Measurements from ENCODE around the gene KCNE3.

KCNE3 gene

GRCh38 chr11:74466916-74467885 lies at the start of gene KCNE3:
KCNE3 (minus strand) TSS chr11:74467549; CDS start chr11:74457563, 9,986 bp downstream.
- no peak for TF ChIP-seq ZNF274 (IDR thresholded peaks at IDR 0.05; ENCODE audit: low read depth, low read length)
- no peak within 1 kb of the TSS for H3K4me3 ChIP-seq (ENCODE audit: low read length)

DNA sequence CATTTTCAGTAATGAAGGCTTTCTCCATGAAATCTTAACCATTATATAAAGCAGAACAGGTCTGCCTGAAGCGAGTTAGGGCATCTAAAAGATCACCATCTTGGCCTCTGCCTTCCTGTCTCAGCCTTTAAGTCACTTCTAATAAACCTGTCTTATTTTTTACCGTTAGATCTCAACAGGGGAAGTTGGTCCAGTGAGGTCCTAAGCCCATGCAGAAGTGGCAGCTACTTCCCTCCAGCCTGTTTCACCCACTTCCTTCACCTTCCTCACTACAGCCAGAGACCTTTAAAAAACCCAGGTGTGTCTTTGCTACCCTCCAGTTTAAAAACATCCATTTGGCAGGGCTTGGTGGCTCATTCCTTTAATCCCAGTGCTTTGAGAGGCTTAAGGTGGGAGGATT lies 40.2 kb upstream of the KCNE3 start:
- no peak for TF ChIP-seq ZNF274 (IDR thresholded peaks at IDR 0.05; ENCODE audit: low read depth, low read length)
- no peak overlapping the region for H3K4me3 ChIP-seq (ENCODE audit: low read length)

DNA sequence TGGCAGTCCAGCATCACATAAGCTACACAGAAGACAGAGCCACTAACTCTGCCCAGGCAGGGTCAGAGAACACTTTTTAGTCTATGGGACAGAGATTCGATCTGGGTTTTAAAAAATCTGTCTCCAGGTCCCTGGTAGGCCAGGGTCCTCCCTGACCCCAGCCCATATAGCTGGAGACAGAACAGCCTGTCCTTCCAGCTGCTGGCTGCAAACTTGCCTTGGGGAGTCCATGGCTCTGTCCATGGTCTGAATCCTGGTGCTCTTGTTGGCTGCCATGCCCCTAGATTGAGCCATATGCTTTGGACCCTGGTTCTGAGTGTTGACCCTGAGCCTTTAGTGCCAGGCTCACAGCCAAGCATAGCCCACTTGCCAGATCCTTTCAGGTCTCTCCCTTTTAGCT lies 39.5 kb upstream of the KCNE3 start:
- no peak for TF ChIP-seq ZNF274 (IDR thresholded peaks at IDR 0.05; ENCODE audit: low read depth, low read length)
- no peak overlapping the region for H3K4me3 ChIP-seq (ENCODE audit: low read length)

DNA sequence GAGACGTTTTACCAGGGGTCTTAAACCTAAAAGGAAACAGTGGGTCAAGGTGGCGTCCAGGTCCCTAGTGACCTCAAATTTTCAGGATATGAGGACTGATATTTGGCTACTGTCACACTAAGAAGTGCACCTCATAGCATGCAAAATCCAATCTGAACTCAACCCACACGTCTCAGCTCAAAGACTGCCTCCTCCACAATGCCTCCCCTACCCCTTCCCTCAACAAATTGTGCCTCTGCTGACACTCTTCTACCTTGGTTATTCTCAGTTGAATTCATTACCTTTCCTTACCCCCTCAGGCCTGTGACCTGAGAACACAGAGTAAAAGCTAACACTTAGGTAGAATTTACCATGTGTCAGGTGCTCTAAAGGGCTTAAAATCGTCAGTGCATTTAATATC lies 38.6 kb upstream of the KCNE3 start:
- TF ChIP-seq ZNF274 (IDR thresholded peaks at IDR 0.05; ENCODE audit: low read depth, low read length): no peak
- H3K4me3 ChIP-seq (ENCODE audit: low read length): no peak overlapping the region

DNA sequence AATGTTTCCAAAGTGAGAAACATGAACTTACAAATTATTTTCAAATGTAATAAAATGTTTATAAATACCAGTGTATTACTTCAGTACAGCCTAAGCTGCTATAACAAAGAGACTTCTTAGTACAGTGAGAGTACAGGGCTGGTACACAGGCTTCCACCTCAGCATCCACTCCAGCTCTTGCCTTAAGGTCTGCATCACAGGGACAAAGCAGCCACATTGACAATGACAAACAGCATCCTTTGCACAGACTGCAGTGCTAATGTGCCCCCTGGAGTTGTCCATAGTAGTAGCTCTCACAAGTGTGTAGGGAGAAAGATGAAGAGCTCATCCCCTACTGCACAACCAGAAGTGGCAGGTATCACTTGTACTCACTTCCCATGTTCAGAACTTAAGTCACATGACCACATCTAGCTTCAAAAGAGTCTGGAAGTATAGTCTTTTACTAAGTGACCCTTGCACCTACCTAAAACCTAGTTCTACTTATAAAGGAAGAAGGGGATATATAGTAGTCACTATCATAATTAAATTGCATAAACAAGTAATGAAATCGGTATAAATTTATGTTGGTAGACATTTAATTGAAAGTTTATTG lies 36.8 kb upstream of the KCNE3 start:
- TF ChIP-seq ZNF274 (IDR thresholded peaks at IDR 0.05; ENCODE audit: low read depth, low read length): no peak
- no peak overlapping the region for H3K4me3 ChIP-seq (ENCODE audit: low read length)

GRCh38 chr11:74494916-74495315 lies 27.6 kb upstream of the KCNE3 start:
- TF ChIP-seq ZNF274 (IDR thresholded peaks at IDR 0.05; ENCODE audit: low read depth, low read length): no peak

DNA sequence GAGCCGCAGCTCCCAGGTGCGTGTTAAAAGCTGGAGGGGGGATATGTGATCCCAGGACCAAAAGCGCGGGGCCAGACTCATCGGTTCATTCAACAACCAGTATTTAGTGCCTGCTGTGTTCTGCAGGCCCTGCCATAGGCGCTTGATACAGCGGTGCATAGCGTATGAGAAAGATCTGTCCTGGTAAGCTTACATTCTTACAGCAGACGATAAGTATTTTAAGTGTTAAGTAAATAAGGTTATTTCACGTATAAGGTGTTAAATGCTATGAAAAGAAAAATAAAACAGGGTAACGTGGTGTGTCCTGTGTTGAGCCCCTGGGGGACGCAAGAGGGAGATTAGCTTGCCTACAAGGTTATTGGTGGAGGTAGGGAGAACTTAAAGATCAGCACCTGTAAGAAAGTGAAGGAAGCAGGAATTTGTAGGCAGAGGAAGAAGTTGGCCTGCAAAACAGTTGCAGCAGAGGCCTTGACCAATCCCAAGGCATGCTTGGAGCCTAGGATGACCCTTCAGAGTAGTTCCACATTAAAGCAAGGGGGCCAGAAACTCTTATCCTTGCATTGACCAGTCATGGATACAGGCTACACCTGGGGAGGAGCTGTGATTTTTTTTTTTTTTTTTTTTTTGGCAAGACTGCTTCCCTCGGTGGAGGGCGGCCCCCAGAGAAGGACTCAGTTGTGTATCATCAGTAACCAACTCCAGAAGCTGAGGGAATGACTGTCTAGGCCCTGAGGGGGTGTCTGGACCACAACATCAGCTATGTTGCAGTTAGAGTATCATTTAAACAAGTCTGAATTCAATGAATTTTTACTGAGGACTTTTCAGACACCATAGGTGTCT lies 26.7 kb upstream of the KCNE3 start:
- no peak for TF ChIP-seq ZNF274 (IDR thresholded peaks at IDR 0.05; ENCODE audit: low read depth, low read length)
- H3K4me3 ChIP-seq (ENCODE audit: low read length): peak overlapping the region; percentile 80

More at GRCh38 chr11:74494916-74495315, 27.6 kb upstream of the KCNE3 start:
- H3K4me3 ChIP-seq (ENCODE audit: low read length): no peak overlapping the region

- TF ChIP-seq ZNF274 (IDR thresholded peaks at IDR 0.05; ENCODE audit: low read depth, low read length): no peak
- H3K4me3 ChIP-seq (ENCODE audit: low read length): peak within 1 kb of the TSS; percentile 80
Observed at GRCh38 chr11:74492974-74493790, 25.8 kb upstream of the KCNE3 start, which contains the start of gene LIPT2. LIPT2 (minus strand) TSS chr11:74493724; CDS start chr11:74493703, 21 bp downstream.

DNA sequence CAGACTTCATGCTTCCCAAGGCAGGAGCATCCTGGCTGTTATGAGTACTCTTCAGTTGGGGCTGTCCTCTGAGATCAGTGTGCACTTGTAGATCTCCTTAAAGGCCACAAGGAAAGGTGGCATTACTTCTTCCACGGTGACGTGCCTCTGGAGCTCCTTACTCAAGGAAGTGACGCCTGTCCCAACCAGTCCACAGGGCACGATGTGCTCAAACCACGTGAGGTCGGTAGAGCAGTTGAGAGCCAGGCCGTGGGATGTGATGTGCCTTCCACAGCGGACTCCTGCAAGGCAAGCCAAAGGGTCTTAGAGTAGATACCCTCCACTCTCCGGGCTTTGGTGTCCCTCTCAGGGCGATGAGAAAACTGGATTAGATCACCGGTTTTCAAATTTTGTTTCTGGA lies 24.7 kb upstream of the KCNE3 start:
- no peak for TF ChIP-seq ZNF274 (IDR thresholded peaks at IDR 0.05; ENCODE audit: low read depth, low read length)

DNA sequence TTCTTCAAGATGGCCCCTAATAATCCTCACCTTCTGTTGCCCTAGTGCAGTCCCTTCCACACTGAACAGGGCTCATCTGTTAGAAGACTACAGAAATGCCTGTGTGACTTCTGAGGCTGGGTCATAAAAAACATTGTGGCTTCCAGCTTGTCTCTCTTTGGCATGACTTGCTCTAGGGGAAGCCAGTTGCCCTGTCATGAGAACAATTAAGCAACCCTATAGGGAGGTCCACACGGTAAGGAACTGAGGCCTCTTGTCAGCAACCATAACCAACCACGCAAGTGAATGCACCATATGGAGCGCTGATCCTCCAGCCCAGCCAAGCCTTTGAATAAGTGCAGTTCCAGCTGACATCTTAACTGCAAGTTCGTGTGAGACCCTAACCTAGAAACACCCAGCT lies 23.6 kb upstream of the KCNE3 start:
- H3K4me3 ChIP-seq (ENCODE audit: low read length): no peak overlapping the region
- no peak for TF ChIP-seq ZNF274 (IDR thresholded peaks at IDR 0.05; ENCODE audit: low read depth, low read length)

More for the DNA sequence above, 24.7 kb upstream of the KCNE3 start:
- no peak overlapping the region; the same call in 1 of the 2 replicates for H3K4me3 ChIP-seq (ENCODE audit: low read length)

- TF ChIP-seq ZNF274 (IDR thresholded peaks at IDR 0.05; ENCODE audit: low read depth, low read length): no peak
- H3K4me3 ChIP-seq (ENCODE audit: low read length): no peak overlapping the region
Observed at GRCh38 chr11:74487875-74488274, 20.5 kb upstream of the KCNE3 start.

- H3K4me3 ChIP-seq (ENCODE audit: low read length): no peak overlapping the region
- no peak for TF ChIP-seq ZNF274 (IDR thresholded peaks at IDR 0.05; ENCODE audit: low read depth, low read length)
Observed at GRCh38 chr11:74485868-74486267, 18.5 kb upstream of the KCNE3 start.

- no peak overlapping the region for H3K4me3 ChIP-seq (ENCODE audit: low read length)
- TF ChIP-seq ZNF274 (IDR thresholded peaks at IDR 0.05; ENCODE audit: low read depth, low read length): no peak
Observed at GRCh38 chr11:74480688-74481417, 13.5 kb upstream of the KCNE3 start.

Data from GM08714 (cell line).